Dermis blood vessel endothelial cell (primary cell): ENCODE data around the gene XPO6. TPM values are rescaled to one million over a fixed set of nuclear protein-coding genes. Genes with fewer than 3 reads are reported as not detected.

Experiments
- DNase-seq: peaks from one replicate; pipeline ENCODE4 v3.0.0; 2010
- total RNA-seq: library from RNA; depleted of rRNA; stranded (reverse); fragments of >200 nt; gene quantifications from 2 replicates; pipeline ENCODE4 v1.2.3, GENCODE V29; 2014

Gene XPO6
- total RNA-seq, 1 donor from 2014 or later: 89.7 TPM

DNA sequence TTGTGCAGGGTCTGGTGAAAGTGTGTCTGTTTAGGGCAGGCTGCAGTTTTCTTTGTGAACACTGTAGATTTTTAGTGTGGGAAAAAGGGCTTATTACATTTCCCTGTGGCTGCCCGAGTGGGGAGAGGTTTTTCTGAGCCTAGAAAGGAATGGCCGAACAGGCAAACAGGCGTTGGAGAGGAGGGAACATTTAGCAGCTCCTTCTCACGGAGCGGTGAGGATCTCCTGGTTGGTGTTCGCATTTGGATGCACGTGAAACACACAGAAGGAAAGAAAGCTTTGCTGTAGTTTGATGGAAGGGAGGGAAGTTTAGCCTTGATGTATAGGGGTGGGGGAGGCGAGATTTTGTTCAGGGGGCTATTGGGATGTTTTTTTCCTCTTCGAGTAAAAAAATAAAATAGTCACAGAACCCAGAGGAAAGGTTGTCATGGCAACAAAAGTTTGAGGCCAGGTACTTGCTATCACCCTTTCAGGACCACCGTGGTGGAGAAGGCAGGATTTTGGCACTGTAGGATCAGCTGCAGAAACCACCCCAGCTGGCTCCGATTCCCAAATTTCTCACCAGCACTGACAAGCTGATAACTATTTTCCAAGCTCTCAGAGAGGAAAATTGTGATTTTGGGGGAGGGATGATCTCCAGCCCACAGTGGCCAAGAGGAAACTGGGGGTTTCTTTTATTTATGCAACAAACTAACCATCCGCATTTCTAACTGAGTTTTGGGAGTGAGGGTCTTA, 151.8 kb downstream of the XPO6 start:
- no peak for DNase-seq

DNA sequence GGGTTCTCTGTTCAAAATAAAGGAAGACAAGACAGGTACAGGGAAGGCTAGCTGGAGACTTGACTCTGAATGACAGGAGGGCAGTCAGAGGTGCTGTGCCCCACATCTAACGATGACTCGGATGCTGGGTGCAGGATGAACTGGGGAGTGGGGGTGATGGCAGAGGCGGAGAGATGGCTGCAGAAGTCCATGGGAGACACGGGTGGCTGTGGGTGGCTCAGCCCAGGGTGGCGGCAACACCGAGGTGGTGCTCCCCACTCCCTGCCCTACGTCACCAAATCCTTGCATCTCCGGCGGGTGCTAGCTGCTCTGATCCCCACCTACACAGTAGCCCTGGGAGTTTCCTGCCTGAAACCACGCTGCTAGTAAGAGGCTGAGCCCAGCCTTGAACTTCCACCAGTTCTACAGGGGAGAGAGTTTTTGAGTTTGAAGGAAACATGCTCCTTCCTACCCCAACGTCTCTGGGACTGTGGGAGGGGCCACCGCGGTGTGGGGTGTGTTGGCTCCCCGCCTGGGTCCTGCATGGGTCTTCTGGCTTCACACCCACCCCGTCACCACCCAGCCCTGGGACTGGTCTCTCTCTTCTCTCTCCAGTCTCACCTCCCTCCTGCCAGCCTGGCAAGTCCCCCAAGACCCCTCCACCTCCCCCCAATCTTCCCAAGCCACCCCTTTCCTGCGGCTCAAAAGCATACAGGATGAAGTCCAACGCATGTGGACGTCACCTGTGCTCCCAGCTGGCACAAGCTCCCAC, 152.8 kb downstream of the XPO6 start:
- DNase-seq: no peak

DNA sequence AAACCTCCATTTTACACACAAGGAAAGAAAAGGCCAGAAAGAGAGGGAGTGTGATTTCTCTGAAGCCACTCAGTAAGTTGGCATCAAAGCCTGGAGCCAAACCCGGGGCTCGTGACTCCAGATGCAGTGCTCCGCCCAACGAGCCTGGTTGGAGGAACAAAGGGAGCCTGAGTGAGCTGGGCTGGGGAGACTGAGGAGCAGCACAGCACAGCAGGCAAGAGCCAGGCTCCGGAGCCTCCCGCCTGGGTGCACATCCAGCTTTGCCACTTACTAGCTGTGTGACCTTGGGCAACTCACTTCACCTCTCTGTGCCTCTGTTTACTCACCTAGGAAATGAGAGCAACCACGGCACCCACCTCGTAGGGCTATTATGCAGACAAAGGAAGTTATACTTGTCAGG, 153.8 kb downstream of the XPO6 start:
- no peak for DNase-seq

DNA sequence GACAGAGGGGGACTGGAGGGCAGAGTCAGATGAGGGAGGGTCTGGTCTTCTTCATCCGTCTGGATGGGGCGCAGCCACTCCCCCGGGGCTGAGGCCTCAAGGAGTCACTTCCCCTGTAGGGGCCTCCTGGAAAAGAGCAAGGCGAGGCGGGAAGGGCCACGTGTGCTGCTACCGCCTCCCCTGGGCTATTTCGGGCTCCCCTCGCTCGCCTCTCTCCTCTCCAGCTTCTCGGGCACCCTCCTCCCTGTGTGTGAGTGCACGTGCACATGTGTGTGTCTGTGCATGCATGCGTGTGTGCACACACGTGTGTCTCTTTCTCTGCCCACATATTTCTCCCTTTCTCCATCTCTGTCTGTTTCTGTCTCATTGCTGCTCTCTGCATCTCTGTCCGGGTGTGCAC, 158.3 kb downstream of the XPO6 start:
- DNase-seq: no peak

DNA sequence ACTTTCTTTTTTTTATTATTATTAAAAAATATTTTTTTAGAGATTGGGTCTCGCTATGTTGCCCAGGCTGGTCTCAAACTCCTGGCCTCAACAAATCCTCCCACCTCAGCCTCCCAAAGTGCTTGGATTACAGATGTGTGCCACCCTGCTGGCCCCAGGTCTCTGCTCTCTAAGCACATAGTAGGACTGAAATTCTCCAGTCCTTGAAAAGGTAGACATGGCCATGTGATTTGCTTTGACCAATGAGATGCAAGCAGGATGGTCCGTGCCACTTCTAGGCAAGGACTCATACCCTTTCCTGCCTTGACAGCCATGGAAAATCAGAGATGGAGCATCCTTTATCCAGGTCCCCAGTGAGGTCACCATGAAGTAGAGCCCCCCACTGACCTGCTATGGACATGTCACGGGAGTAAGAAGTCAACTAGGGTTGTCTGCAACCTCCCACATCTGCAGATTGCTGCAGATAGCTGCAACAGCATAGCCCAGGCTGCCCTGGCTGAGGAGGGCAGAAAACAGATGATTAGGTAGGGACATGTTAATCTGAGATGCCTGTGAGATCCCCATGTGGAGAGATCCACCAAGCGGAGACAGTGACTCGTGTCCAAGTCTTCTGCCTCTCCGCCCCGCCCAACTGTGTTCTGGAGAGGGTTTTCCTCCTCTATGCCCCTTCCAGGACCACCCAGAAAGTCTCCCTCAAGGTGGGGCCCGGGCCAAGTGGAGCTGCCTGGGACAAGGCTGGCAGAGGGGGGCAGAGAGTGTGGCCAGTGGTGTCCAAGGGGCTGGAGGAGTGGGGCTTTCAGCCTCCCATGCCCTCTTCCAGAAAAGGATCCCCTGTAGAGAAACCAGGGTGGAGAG, 159.3 kb downstream of the XPO6 start:
- no peak for DNase-seq

DNA sequence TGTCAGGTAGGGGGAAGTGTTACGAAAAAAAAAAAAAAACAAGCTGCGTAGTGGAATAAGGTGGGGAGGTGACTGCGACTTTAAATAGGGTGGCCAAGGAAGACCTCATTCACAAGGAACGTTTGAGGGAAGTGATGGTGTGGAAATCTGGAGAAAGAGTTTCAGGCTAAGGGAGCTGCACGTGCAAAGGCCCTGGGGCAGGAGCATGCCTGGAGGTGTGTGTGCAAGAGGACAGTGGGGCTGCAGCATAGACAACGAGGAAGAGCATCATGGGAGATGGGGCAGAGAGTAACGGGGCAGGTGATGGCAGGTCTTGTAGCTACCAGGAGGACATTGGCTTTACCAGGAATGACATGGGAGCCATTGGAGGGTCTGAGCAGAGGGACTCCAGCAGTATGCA, 160.3 kb downstream of the XPO6 start:
- DNase-seq: no peak

Other genes starting within 250 kb of the XPO6 start
- gene GSG1L, start 148.3 kb downstream of the XPO6 start, total RNA-seq: not detected in 2 replicates
- gene SBK1, start 80.6 kb upstream of the XPO6 start, total RNA-seq: under 0.01 and 0.14 TPM in 2 replicates
- gene NPIPB6, start 151.5 kb upstream of the XPO6 start, total RNA-seq: not detected in 2 replicates
- gene EIF3CL, start 191.9 kb upstream of the XPO6 start, total RNA-seq: 183 and 187 TPM in 2 replicates